GM12801 (cell line): ENCODE results near the gene ANTXR1.

Source experiments
- CTCF ChIP-seq: IDR thresholded peaks from one replicate; pipeline ENCODE4 v1.5.1; 2011; ENCODE audit warnings: control low read depth; ENCODE audit not compliant: insufficient read length; ENCODE audit errors: extremely low read depth

Gene ANTXR1

GRCh38 chr2:69278366-69278765 is 265.4 kb downstream of the ANTXR1 start:
- TF ChIP-seq CTCF: no peak

GRCh38 chr2:69279211-69279610 is 266.2 kb downstream of the ANTXR1 start:
- no peak for TF ChIP-seq CTCF

GRCh38 chr2:69279931-69280681 is 267.1 kb downstream of the ANTXR1 start:
- no peak for TF ChIP-seq CTCF

- TF ChIP-seq CTCF: no peak
These were observed 267.9 kb downstream of the ANTXR1 start for GRCh38 chr2:69280796-69281412.

- TF ChIP-seq CTCF: no peak
These were observed 272.5 kb downstream of the ANTXR1 start for GRCh38 chr2:69285379-69285894.

- no peak for TF ChIP-seq CTCF
These were observed 274.6 kb downstream of the ANTXR1 start for GRCh38 chr2:69287544-69287943.

- TF ChIP-seq CTCF: no peak
These were observed 275.4 kb downstream of the ANTXR1 start for GRCh38 chr2:69288429-69288828.
